ENCODE results near the gene LGALSL. TPM values are rescaled to one million over a fixed set of nuclear protein-coding genes. Genes with fewer than 3 reads are reported as not detected.

The LGALSL gene
- total RNA-seq, 2 experiments from 2014 or later: 3.2 to 4.5 TPM

DNA sequence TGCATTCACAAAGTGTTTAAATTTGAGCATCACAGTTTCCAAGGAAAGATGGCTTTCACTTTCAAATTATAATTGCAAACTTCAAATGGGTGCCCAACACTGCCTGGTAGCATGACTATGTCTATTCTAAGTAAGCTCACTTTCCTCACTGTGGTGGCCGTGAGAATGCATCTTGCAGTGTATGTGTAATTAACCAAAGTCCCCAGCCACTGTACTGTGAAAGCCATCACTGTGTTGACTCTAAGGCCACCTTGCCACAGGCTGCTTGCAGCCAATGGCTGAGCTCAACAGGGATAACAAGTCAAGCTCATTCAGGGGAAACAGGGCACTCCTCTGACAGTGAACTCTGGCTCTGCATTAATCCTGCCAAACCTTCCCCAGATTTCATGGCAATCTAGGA, 43.3 kb upstream of the LGALSL start:
- no peaks in the 10 kb centered on the region for H3K36me3 ChIP-seq (ENCODE audit: insufficient read depth, low read length)
- CTCF ChIA-PET (ENCODE audit: unreplicated experiment): no interaction called here
- no peak overlapping the region for H3K4me2 ChIP-seq (ENCODE audit: low read length)
- no peak overlapping the region for H3K27ac ChIP-seq (ENCODE audit: low read depth, low read length, poor library complexity, severe bottlenecking)
- 0 out of 2 replicates have a peak, but pooled peaks cover 3% of the 10 kb centered on the region for H3K9me3 ChIP-seq (ENCODE audit: low read length)
- H4K20me1 ChIP-seq (ENCODE audit: insufficient read depth, low read length): no peaks in the 10 kb centered on the region
- H3K4me3 ChIP-seq (ENCODE audit: low read depth, low read length, poor library complexity, severe bottlenecking): no peak overlapping the region
- intact Hi-C loops (cut with micrococcal nuclease; ENCODE audit: unreplicated experiment): no loop called here
- BruUV-seq (replicated peaks): no TSS peak
- no peak overlapping the region for H2AFZ ChIP-seq (ENCODE audit: low read length)
- POLR2A ChIA-PET: no interaction called here
- no peak for DNase-seq (ENCODE audit: low spot score)
- H3K79me2 ChIP-seq (ENCODE audit: insufficient read depth, low read depth, low read length): no peaks in the 10 kb centered on the region
- TF ChIP-seq CTCF (conservative IDR thresholded peaks at IDR 0.05; ENCODE audit: low read length): no peak
- no peak for TF ChIP-seq EZH2phosphoT487 (IDR thresholded peaks at IDR 0.05; ENCODE audit: borderline replicate concordance, low read depth, low read length)
- H3K9me2 ChIP-seq (ENCODE audit: insufficient read depth, low read length): no peaks in the 10 kb centered on the region
- no peaks in the 10 kb centered on the region for H3K4me1 ChIP-seq (ENCODE audit: insufficient read depth, low read length, poor library complexity, severe bottlenecking)

GRCh38 chr2:64412671-64413070, 41.3 kb upstream of the LGALSL start:
- ChIA-PET CTCF (ENCODE audit: unreplicated experiment) (no interaction called here), POLR2A (no interaction called here)
- H3K36me3 ChIP-seq (ENCODE audit: insufficient read depth, low read length): no peaks in the 10 kb centered on the region
- H3K9me2 ChIP-seq (ENCODE audit: insufficient read depth, low read length): no peaks in the 10 kb centered on the region
- no peaks in the 10 kb centered on the region for H4K20me1 ChIP-seq (ENCODE audit: insufficient read depth, low read length)
- no peak overlapping the region for H3K4me3 ChIP-seq (ENCODE audit: low read depth, low read length, poor library complexity, severe bottlenecking)
- H2AFZ ChIP-seq (ENCODE audit: low read length): no peak overlapping the region
- H3K4me2 ChIP-seq (ENCODE audit: low read length): no peak overlapping the region
- H3K79me2 ChIP-seq (ENCODE audit: insufficient read depth, low read depth, low read length): no peaks in the 10 kb centered on the region
- H3K27ac ChIP-seq (ENCODE audit: low read depth, low read length, poor library complexity, severe bottlenecking): no peak overlapping the region
- TF ChIP-seq CTCF (conservative IDR thresholded peaks at IDR 0.05; ENCODE audit: low read length): no peak
- no peak for TF ChIP-seq EZH2phosphoT487 (IDR thresholded peaks at IDR 0.05; ENCODE audit: borderline replicate concordance, low read depth, low read length)
- 0 out of 2 replicates have a peak, but pooled peaks cover 3% of the 10 kb centered on the region for H3K9me3 ChIP-seq (ENCODE audit: low read length)
- no peak for DNase-seq (ENCODE audit: low spot score)
- no TSS peak for BruUV-seq (replicated peaks)
- intact Hi-C loops (cut with micrococcal nuclease; ENCODE audit: unreplicated experiment): no loop called here
- H3K4me1 ChIP-seq (ENCODE audit: insufficient read depth, low read length, poor library complexity, severe bottlenecking): no peaks in the 10 kb centered on the region

GRCh38 chr2:64414736-64415435, 39.1 kb upstream of the LGALSL start:
- DNase-seq (ENCODE audit: low spot score): no peak
- no peaks in the 10 kb centered on the region for H3K79me2 ChIP-seq (ENCODE audit: insufficient read depth, low read depth, low read length)
- H3K4me3 ChIP-seq (ENCODE audit: low read depth, low read length, poor library complexity, severe bottlenecking): no peak overlapping the region
- H3K4me1 ChIP-seq (ENCODE audit: insufficient read depth, low read length, poor library complexity, severe bottlenecking): no peaks in the 10 kb centered on the region
- no peaks in the 10 kb centered on the region for H4K20me1 ChIP-seq (ENCODE audit: insufficient read depth, low read length)
- TF ChIP-seq EZH2phosphoT487 (IDR thresholded peaks at IDR 0.05; ENCODE audit: borderline replicate concordance, low read depth, low read length): no peak
- TF ChIP-seq CTCF (conservative IDR thresholded peaks at IDR 0.05; ENCODE audit: low read length): no peak
- H2AFZ ChIP-seq (ENCODE audit: low read length): no peak overlapping the region
- ChIA-PET CTCF (ENCODE audit: unreplicated experiment) (no interaction called here), POLR2A (no interaction called here)
- no peak overlapping the region for H3K27ac ChIP-seq (ENCODE audit: low read depth, low read length, poor library complexity, severe bottlenecking)
- intact Hi-C loops (cut with micrococcal nuclease; ENCODE audit: unreplicated experiment): no loop called here
- BruUV-seq (replicated peaks): no TSS peak
- H3K4me2 ChIP-seq (ENCODE audit: low read length): no peak overlapping the region
- no peaks in the 10 kb centered on the region for H3K36me3 ChIP-seq (ENCODE audit: insufficient read depth, low read length)
- H3K9me2 ChIP-seq (ENCODE audit: insufficient read depth, low read length): no peaks in the 10 kb centered on the region
- no peaks in the 10 kb centered on the region for H3K9me3 ChIP-seq (ENCODE audit: low read length)

Measured in OCI-LY7 (cell line).